Choroid plexus epithelial cell (primary cell): Measurements from ENCODE around the gene CLIC4.

Source experiments
- DNase-seq: peaks from one replicate; pipeline ENCODE4 v3.0.0-alpha.2; 2010; ENCODE audit warnings: low read depth
- H3K4me3 ChIP-seq: 2 replicates; pipeline ENCODE4 v1.5.1; 2011; ENCODE audit warnings: low read depth, mild to moderate bottlenecking, control low read depth, low read length, moderate library complexity
- CTCF ChIP-seq: conservative IDR thresholded peaks from 2 replicates; pipeline ENCODE4 v1.5.1; 2011; ENCODE audit warnings: low read depth, mild to moderate bottlenecking, control low read depth, inconsistent platforms, low read length, moderate library complexity

Gene CLIC4

GRCh38 chr1:24865168-24865567 is 119.9 kb downstream of the CLIC4 start:
- no peak for TF ChIP-seq CTCF
- H3K4me3 ChIP-seq: no peak overlapping the region
- DNase-seq: no peak

- DNase-seq: no peak
- no peak for TF ChIP-seq CTCF
- H3K4me3 ChIP-seq: no peak overlapping the region
Observed at GRCh38 chr1:24865587-24865986, 120.3 kb downstream of the CLIC4 start.

GRCh38 chr1:24866211-24867083 is 121.2 kb downstream of the CLIC4 start:
- TF ChIP-seq CTCF: peak; percentile 11
- no peak for DNase-seq
- no peak overlapping the region for H3K4me3 ChIP-seq

GRCh38 chr1:24867084-24867870 is 122.0 kb downstream of the CLIC4 start:
- no peak overlapping the region for H3K4me3 ChIP-seq
- no peak for TF ChIP-seq CTCF
- no peak for DNase-seq

- no peak overlapping the region for H3K4me3 ChIP-seq
- TF ChIP-seq CTCF: no peak
- DNase-seq: no peak
Observed at GRCh38 chr1:24868016-24868875, 123.0 kb downstream of the CLIC4 start.

- DNase-seq: no peak
- H3K4me3 ChIP-seq: no peak overlapping the region
- TF ChIP-seq CTCF: no peak
Observed at GRCh38 chr1:24870551-24871195, 125.4 kb downstream of the CLIC4 start.
